Endothelial cell of umbilical vein (primary cell): Measurements from ENCODE around the gene DAPK3. TPM values are rescaled to one million over a fixed set of nuclear protein-coding genes. Genes with fewer than 3 reads are reported as not detected.

Experiments
- BruUV-seq: library from RNA; stranded (reverse); fragments of 400-500 nt; replicated peaks from 2 replicates; lab custom pipeline; 2021; lab: Mats Ljungman, UMichigan
- CTCF ChIA-PET: fragments of 300-600, 350-600 bp; sonication (Branson Sonifier 250); formaldehyde crosslinking; loops from one replicate; lab custom pipeline; 2021; ENCODE audit warnings: antibody characterized with exemption, inconsistent platforms; lab: Charles Lee
- POLR2A ChIA-PET: fragments of 300-600, 350-600 bp; sonication (Branson Sonifier 250); formaldehyde crosslinking; loops from one replicate; lab custom pipeline; 2021; ENCODE audit warnings: antibody characterized with exemption, inconsistent platforms; lab: Charles Lee
- DNase-seq: peaks from one replicate; pipeline ENCODE4 v3.0.0-alpha.2; 2011; ENCODE audit warnings: low read depth, low spot score
- FAIRE-seq: peaks from 2 replicates; lab custom pipeline; 2011; peaks lifted over from hg19 to GRCh38; lab: Jason Lieb, UNC
- H2AFZ ChIP-seq: 2 replicates; pipeline ENCODE4 v1.6.0; 2012; ENCODE audit warnings: low read depth, low read length, control low read depth, inconsistent platforms
- H3K27ac ChIP-seq: 2 replicates; pipeline ENCODE4 v1.5.1; 2011; ENCODE audit warnings: low read depth, mild to moderate bottlenecking, control low read depth, low read length, moderate library complexity; ENCODE audit not compliant: insufficient read depth
- H3K27me3 ChIP-seq, 2 experiments: 2 replicates each; pipeline versions ENCODE4 v1.6.0 to v1.6.1; 2011; ENCODE audit warnings: low read length in 2 of 2, mixed read lengths in 1 of 2; ENCODE audit not compliant: control insufficient read depth in 2 of 2, insufficient read depth in 2 of 2
- H3K36me3 ChIP-seq, 2 experiments: 2 replicates in 1 of 2; 3 replicates in 1 of 2; pipeline ENCODE4 v1.5.1; 2011; ENCODE audit warnings: low read length in 2 of 2, mild to moderate bottlenecking in 1 of 2, moderate library complexity in 1 of 2; ENCODE audit not compliant: control insufficient read depth in 2 of 2, insufficient read depth in 2 of 2; ENCODE audit errors: extremely low read depth in 1 of 2
- H3K4me1 ChIP-seq: 3 replicates; pipeline ENCODE4 v1.5.1; 2011; ENCODE audit warnings: mild to moderate bottlenecking, low read length; ENCODE audit not compliant: control insufficient read depth, insufficient read depth; ENCODE audit errors: extremely low read depth
- H3K4me2 ChIP-seq: 2 replicates; pipeline ENCODE4 v1.6.1; 2011; ENCODE audit warnings: low read length, control low read depth, mixed read lengths; ENCODE audit not compliant: insufficient read depth
- H3K4me3 ChIP-seq, 3 experiments: fragments of 200-600 bp in 1 of 3; sonication (generic), shearing (Covaris generic) in 1 of 3; replicated peaks in 1 of 3; 2 replicates each; pipeline ENCODE4 v1.5.1; 2011 to 2016; ENCODE audit warnings: control low read depth in 3 of 3, low read length in 3 of 3, mild to moderate bottlenecking in 2 of 3, inconsistent platforms in 1 of 3, low read depth in 1 of 3, moderate library complexity in 1 of 3; ENCODE audit not compliant: insufficient read depth in 1 of 3
- H3K79me2 ChIP-seq: 2 replicates; pipeline ENCODE4 v1.6.0; 2012; ENCODE audit warnings: low read length, inconsistent platforms; ENCODE audit not compliant: control insufficient read depth, insufficient read depth
- H3K9ac ChIP-seq: replicated peaks from 2 replicates; pipeline ENCODE3; 2011; ENCODE audit warnings: low read length, control low read depth; ENCODE audit not compliant: insufficient read depth; ENCODE audit errors: extremely low read depth
- H3K9me1 ChIP-seq: replicated peaks from 3 replicates; pipeline ENCODE4 v1.6.0; 2011; ENCODE audit warnings: mild to moderate bottlenecking, low read length; ENCODE audit not compliant: control insufficient read depth, insufficient read depth; ENCODE audit errors: extremely low read depth
- H3K9me3 ChIP-seq: replicated peaks from 2 replicates; pipeline ENCODE4 v1.5.1; 2012; ENCODE audit warnings: low read length, inconsistent platforms; ENCODE audit not compliant: control insufficient read depth, insufficient read depth
- H4K20me1 ChIP-seq: replicated peaks from 2 replicates; pipeline ENCODE3; 2011; ENCODE audit warnings: mild to moderate bottlenecking, low read length; ENCODE audit not compliant: control insufficient read depth, insufficient read depth; ENCODE audit errors: extremely low read depth
- CTCF ChIP-seq, 2 donors: IDR thresholded peaks; 1 replicate in 1 of 2; 2 replicates in 1 of 2; pipeline ENCODE4 v1.5.1; 2011; ENCODE audit warnings: low read length in 2 of 2, mild to moderate bottlenecking in 2 of 2, moderate library complexity in 2 of 2, control low read depth in 1 of 2, inconsistent platforms in 1 of 2, low read depth in 1 of 2; ENCODE audit not compliant: insufficient read depth in 1 of 2; ENCODE audit errors: extremely low read depth in 1 of 2
- EZH2 ChIP-seq: IDR thresholded peaks from 2 replicates; pipeline ENCODE4 v1.6.1; 2012; ENCODE audit warnings: borderline replicate concordance, low read depth, mild to moderate bottlenecking, moderate library complexity, low read length, inconsistent platforms; ENCODE audit not compliant: severe bottlenecking
- FOS ChIP-seq: IDR thresholded peaks from 2 replicates; pipeline ENCODE4 v1.6.1; 2011; ENCODE audit warnings: mild to moderate bottlenecking, low read length, moderate library complexity, borderline replicate concordance; ENCODE audit not compliant: insufficient read depth
- GATA2 ChIP-seq: IDR thresholded peaks from 2 replicates; pipeline ENCODE4 v1.7.0; 2011; ENCODE audit warnings: low read depth, mild to moderate bottlenecking, moderate library complexity, mixed read lengths, low read length; ENCODE audit not compliant: insufficient read length, insufficient read depth
- JUN ChIP-seq: IDR thresholded peaks from 2 replicates; pipeline ENCODE4 v1.6.1; 2011; ENCODE audit warnings: borderline replicate concordance, low read depth; ENCODE audit not compliant: insufficient read length, insufficient read depth
- MAX ChIP-seq: IDR thresholded peaks from 2 replicates; pipeline ENCODE4 v1.6.1; 2011; ENCODE audit not compliant: insufficient read depth, insufficient read length
- MYC ChIP-seq: IDR thresholded peaks from one replicate; pipeline ENCODE4 v1.6.1; 2011; ENCODE audit warnings: mild to moderate bottlenecking, low read depth, low read length
- POLR2A ChIP-seq: IDR thresholded peaks from 2 replicates; pipeline ENCODE4 v1.6.1; 2012; ENCODE audit warnings: low read depth, mild to moderate bottlenecking, control low read depth, low read length
- POLR2AphosphoS5 ChIP-seq: IDR thresholded peaks from 2 replicates; pipeline ENCODE4 v1.6.1; 2012; ENCODE audit warnings: low read depth, mild to moderate bottlenecking, control low read depth, low read length, moderate library complexity; ENCODE audit not compliant: insufficient read depth
- dilution Hi-C: fragments of 300-500 bp; cut with MboI; formaldehyde crosslinking; loops from one replicate; pipeline ENCODE4 v1.15.0; 2019; ENCODE audit warnings: low sequenced_read_pairs; ENCODE audit not compliant: extremely low pct_ligation_motif_present
- intact Hi-C: fragments of 100-400 bp; cut with micrococcal nuclease; formaldehyde crosslinking; loops from one replicate; pipeline ENCODE4 v1.10.0; 2022
- polyA plus RNA-seq, 4 experiments: library from polyadenylated mRNA; depleted of rRNA in 3 of 4; stranded (reverse) in 3 of 4; unstranded in 1 of 4; fragments of >200 nt; gene quantifications; 2 replicates each; pipeline versions ENCODE4 v1.2.1 to v1.2.3, GENCODE V29; 2011 to 2012; ENCODE audit warnings: missing spikeins in 1 of 4
- total RNA-seq: library from RNA; stranded (reverse); gene quantifications from 2 replicates; pipeline ENCODE4 v1.2.3, GENCODE V29; 2021

The DAPK3 gene
- total and polyA plus RNA-seq, 2 donors (not counting 3 experiments of a cell fraction or from before 2014, with no cell fraction given) = 157 to 175 TPM

GRCh38 chr19:3916033-3916432 lies 54.9 kb downstream of the DAPK3 start:
- no peaks in the 10 kb centered on the region for H3K4me1 ChIP-seq
- H3K4me3 ChIP-seq = no peak overlapping the region
- H3K9me1 ChIP-seq = no peaks in the 10 kb centered on the region
- H2AFZ ChIP-seq = no peak overlapping the region
- H3K27me3 ChIP-seq = no peaks in the 10 kb centered on the region
- no peak overlapping the region for H3K27ac ChIP-seq
- H3K4me2 ChIP-seq = no peak overlapping the region
- no peaks in the 10 kb centered on the region for H4K20me1 ChIP-seq
- CTCF ChIA-PET = no interaction called here
- dilution Hi-C loops (no loop called here), intact Hi-C loops (no loop called here)
- no peak for FAIRE-seq
- H3K9ac ChIP-seq = no peak overlapping the region
- no peaks in the 10 kb centered on the region for H3K36me3 ChIP-seq
- no peak for DNase-seq
- peaks cover 2% of the 10 kb centered on the region for H3K9me3 ChIP-seq
- H3K79me2 ChIP-seq = no peaks in the 10 kb centered on the region
- BruUV-seq = no TSS peak
- TF ChIP-seq MAX (no peak), CTCF (IDR thresholded peaks at IDR 0.05; ENCODE audit: extremely low read depth in 1 of 2, insufficient read depth in 1 of 2, low read depth in 1 of 2, low read length in 2 of 2) (no peak), POLR2AphosphoS5 (no peak), MYC (no peak), JUN (no peak), EZH2 (no peak), POLR2A (no peak), GATA2 (no peak), FOS (no peak)
- POLR2A ChIA-PET = no interaction called here
